Hypothalamus (tissue), 51 donors: Measurements from ENCODE around the gene AGAP2.
A peak's percentile ranks its signal among the peaks of the same experiment; 100 is the strongest.

Experiments
- DNase-seq, 51 donors: peaks; one replicate each; lab custom pipeline; 2025; lab: John Stamatoyannopoulos, UW

AGAP2 gene

GRCh38 chr12:57769594-57769993 lies 31.1 kb upstream of the AGAP2 start:
- no peak for DNase-seq

DNA sequence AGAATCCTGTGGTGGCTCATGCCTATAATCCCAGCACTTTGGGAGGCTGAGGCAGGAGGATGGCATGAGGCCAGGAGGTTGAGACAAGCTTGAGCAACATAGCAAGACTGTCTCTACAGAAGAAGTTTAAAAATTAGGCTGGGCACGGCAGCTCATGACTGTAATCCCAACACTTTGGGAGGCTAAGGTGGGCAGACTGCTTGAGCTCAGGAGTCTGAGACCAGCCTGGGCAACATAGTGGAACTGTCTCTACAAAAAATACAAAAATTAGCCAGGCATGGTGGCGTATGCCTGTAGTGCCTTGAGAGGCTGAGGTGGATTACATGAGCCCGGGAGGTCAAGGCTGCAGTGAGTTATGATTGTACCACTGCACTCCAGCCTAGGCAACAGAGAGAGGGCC lies 29.3 kb upstream of the AGAP2 start:
- no peak for DNase-seq

- DNase-seq: no peak
These were observed 28.8 kb upstream of the AGAP2 start for GRCh38 chr12:57767305-57767698.

- peak in 1 of 51 donors; percentile 7 for DNase-seq
These were observed 28.1 kb upstream of the AGAP2 start, which contains the start of gene CYP27B1 for GRCh38 chr12:57766464-57767304. Gene CYP27B1 (minus strand): TSS chr12:57767078. CDS start chr12:57767041, 37 bp downstream.

- DNase-seq: no peak
These were observed 27.3 kb upstream of the AGAP2 start for GRCh38 chr12:57765698-57766463.

DNA sequence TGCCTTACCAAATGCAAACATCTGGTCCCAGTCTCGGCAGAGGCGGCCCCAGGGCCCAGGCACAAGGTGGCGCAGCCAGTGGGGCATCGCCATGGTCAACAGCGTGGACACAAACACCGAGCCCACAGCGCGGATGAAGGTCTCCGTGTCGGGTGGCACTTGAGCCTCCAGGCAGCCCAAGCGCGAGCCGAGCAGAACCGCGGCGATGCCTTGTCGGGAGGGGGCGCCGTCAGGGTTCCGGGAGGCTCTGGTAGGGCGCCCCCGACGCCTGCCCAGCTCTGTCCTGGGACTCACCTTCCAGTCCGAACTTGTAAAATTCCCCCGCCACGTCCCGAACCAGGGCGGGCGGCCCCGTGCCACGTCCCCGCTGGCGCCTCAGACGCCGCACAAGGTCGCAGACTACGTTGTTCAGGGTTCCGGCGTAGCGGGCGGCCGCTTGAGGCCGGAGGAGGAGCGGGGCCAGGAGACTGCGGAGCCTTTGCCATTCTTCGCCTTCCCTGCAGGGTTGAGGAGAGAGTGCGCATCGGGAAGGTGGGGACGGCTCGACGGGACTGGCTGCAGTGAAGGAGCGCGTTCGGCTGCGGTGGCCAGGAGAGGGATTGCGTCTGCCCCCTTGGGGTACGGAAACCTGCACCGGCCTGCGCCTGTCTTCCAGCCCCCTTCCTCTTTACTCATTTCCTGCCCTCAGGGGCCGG lies 26.6 kb upstream of the AGAP2 start:
- no peak for DNase-seq

DNA sequence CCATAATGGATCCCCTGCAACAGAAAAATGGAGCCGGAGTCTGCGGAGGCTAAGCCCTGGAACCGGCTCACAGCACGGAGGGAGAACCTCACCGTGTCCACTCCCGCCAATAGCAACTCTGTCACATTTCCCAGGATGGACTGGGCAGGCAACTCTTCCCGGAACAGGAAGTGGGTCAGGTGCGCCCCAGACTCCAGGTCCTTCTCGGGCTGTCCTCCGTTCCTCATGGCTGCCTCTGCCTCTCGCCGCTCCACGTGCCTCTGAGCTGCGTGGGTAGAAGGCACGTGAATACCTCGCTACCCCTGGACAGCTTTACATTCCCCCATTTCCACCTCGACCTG lies 26.1 kb upstream of the AGAP2 start:
- DNase-seq: no peak

GRCh38 chr12:57763881-57764661 lies 25.5 kb upstream of the AGAP2 start:
- DNase-seq: no peak

DNA sequence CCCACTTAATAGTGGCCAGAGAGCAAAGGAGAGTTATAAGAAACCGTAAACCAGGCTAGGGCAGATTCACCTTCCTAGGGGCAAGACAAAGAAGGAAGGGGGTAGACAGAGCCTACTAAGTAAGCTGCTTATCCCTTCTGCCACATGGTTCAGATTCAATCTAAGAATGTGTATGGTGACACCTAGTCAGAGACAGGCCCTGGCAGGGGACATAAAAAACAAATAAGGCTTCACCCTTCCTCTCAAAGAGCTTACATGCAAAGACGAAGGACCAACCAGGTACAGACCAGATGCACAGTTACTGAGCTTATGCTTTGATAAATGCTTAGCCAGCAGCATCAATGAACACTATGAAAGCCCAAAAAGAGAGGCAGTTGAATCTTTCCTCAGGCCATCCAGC lies 23.9 kb upstream of the AGAP2 start:
- DNase-seq: no peak

DNA sequence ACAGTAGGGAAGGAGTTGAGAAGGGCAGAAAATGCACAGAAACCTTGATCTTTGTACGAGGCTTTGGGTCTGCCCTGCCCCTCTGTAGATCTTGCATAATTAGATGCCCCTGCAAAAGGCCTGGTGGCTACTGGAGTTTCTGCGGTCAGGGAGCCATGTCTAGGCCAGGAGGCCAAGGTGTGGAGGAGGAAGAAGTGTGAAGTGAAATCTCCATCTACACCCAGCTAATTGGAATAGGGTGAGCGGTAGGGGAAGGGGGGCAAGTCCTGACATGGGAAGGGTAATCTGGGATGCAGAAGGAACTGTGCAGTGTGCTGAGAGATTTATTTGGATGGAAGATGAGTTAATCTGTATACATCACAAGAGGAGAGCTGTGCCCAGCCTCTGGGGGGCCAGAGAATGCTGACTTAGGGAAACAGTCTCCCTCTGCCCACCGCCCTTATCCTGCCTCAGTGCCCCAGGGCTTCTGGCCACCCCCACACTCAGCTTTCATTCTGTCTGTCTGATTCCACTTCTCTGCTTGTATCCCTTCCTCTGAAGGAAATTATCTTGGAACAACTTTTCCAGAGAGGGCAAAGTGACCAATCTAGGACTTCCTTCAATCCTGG lies 23.0 kb upstream of the AGAP2 start:
- DNase-seq: no peak

DNA sequence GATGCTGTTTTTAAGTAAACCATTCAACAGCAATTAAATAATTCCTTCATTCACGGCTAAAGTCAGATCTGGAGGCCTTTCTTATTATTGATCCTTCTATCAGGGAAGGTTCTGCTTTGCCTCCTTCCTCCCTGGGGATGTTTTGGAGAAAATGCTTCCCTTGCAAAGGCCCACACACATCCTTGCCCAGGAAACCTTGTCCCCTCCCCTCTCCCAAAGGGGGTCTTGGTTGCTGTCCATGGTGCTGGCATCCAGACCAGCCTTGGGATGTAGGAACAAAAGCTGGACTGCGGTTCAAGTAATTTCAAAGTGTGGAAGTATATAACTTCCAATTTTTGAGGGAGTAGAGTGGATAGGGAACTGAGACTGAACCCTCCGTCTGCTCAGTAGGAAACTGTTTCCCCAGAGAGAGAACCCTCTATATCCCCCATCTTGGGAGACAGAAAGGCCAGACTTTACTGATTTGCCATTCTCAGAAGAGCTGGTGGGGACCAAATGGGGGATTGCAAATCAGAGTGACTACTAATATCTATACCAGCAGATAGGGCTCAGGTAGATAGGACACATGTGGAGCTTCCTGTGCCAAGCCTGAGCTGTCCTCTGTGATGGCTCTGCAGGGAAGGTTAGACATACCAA lies 21.9 kb upstream of the AGAP2 start:
- DNase-seq: no peak

DNA sequence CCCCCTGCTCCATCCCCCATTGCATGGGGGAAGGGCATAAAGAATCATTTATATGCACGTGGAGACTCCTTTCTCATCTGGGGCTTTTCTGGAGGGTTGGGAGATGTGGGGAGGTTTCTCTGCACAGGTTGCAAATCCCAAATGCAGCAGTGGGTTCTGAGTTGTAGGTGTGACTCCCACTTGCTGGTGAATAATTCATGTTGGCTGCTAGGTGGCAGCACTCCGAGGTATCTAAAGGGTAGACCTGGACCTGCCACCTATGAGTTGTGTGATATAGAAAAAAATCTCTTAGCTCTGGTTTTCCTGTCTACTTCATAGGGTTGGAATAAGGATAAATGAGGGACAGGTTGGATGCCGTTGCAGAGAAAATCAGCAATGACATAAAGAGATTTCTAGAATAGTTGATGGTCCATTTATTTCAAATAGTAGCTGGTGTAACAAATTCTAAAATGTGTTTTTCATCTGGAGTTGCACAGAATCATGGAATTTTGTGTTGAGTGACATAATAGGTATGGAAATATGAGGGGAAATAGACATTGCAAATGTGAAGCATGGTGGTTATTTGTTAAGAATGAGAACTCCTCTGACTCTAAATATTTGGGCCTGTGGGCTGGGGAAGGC lies 20.9 kb upstream of the AGAP2 start:
- DNase-seq: no peak

- no peak for DNase-seq
These were observed 20.2 kb upstream of the AGAP2 start for GRCh38 chr12:57758552-57759359.

- DNase-seq: no peak
These were observed 19.2 kb upstream of the AGAP2 start for GRCh38 chr12:57757771-57758170.

GRCh38 chr12:57756406-57757341 lies 18.1 kb upstream of the AGAP2 start:
- DNase-seq: peak in 5 of 51 donors; percentile 12 to 23 (median 14)

- DNase-seq: peak in 10 of 51 donors; percentile 2 to 40 (median 24)
These were observed 17.2 kb upstream of the AGAP2 start for GRCh38 chr12:57755454-57756372.
